NCI-H69 (cell line): Measurements from ENCODE around the gene SLC15A1.

ENCODE experiments used
- DNase-seq: peaks from one replicate; lab custom pipeline; 2025; lab: John Stamatoyannopoulos, UW

Gene SLC15A1, protein sequence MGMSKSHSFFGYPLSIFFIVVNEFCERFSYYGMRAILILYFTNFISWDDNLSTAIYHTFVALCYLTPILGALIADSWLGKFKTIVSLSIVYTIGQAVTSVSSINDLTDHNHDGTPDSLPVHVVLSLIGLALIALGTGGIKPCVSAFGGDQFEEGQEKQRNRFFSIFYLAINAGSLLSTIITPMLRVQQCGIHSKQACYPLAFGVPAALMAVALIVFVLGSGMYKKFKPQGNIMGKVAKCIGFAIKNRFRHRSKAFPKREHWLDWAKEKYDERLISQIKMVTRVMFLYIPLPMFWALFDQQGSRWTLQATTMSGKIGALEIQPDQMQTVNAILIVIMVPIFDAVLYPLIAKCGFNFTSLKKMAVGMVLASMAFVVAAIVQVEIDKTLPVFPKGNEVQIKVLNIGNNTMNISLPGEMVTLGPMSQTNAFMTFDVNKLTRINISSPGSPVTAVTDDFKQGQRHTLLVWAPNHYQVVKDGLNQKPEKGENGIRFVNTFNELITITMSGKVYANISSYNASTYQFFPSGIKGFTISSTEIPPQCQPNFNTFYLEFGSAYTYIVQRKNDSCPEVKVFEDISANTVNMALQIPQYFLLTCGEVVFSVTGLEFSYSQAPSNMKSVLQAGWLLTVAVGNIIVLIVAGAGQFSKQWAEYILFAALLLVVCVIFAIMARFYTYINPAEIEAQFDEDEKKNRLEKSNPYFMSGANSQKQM

DNA sequence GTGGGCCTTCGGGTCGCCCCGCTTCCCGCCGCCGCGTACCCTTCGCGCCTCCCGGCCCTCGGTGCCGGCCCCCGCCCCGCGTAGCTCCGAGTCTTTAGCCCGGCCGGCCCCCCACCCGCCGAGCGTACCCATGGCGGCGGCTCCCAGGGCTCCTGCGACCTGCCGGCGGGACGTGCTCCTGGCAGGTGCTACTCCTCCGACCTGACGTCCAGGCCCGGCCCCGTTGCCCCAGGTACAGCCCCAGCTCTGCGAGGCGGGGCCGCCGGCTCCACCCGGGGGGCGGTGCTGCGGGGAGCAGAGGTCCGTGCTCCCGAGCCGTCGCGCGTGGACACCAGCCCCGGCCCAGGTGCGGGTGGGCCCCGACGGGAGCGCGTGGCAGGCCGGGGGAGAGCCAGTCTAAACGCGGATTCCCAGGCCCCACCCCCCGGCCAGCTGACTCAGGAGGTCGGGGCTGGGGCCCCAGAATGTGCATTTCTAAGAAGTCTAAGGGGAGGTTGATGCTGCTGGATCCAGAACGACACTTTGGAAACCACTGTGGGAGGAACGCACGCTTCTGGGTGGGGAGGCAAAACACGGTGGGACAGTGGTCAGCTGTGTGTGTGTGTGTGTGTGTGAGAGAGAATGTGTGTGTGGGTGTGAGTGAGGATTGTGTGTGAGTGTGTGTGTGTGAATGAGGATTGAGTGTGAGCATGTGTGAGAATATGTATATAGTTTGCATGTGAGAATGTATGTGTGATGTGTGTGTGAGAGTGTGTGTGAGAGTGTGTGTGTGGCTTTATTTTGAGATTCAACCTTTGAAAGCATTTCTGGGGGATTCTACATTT, at the start of gene SLC15A1:
TSS of gene SLC15A1 (minus strand) at position 206 of the 824 bp plus-strand sequence. CDS start at position 132, 74 bp downstream.
- peak; percentile 29 for DNase-seq

DNA sequence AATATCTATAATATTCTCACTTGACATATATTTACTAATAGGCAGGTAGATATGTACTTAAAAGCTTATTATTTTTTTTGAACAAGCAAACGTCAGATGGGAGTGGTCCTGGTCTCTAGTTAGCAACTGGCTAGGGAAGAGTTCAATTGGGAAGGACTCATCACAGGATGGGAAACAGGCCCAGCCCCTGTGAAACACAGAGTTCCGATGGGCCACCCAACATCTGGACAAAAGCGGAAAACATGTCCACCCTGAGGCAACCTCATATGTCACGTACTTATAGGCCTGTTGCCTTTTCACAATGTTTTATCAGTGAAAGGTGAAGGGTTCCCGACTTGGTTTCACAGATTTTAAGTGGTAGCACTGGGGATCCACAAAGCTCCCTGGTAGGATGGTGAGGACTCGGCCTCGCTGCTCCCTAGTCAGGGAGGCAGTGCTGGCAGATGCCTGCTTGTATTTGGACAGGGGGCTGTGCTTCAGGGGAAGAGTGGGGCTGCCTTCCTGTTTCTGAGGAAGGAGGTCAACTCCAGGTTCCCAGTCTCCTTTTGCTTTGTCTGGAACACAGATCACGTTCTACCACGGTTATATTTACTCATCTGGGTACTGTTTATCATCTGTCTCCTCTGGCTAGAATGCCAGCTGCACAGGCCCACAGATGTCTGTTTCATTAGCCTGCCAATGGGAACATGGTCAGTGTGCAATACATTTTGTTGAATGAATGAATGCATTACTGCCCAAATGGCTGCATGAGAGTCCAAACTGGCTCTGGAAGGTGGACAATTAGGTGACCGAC, 49.4 kb upstream of the SLC15A1 start:
- DNase-seq, result peak; percentile 11

DNA sequence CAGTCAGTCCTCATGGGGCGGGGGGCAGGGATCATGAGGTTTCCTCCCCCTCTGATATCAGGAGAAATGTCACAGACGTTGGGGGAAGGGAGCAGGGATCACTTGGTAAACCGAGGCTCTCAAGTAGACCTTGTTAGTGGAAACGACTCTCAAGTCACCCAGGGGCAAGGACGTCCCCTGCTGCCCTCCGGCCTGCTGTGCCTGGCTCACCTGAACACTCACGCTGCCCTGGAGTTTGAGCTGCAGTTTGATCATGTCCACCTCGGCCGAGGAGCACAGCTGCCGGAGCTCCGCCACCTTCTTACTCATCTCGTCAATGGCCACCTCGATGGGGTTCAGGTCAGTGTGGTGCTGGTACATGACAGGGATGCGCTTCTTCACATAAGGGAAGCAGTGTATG, 47.6 kb upstream of the SLC15A1 start:
- DNase-seq, result no peak

DNA sequence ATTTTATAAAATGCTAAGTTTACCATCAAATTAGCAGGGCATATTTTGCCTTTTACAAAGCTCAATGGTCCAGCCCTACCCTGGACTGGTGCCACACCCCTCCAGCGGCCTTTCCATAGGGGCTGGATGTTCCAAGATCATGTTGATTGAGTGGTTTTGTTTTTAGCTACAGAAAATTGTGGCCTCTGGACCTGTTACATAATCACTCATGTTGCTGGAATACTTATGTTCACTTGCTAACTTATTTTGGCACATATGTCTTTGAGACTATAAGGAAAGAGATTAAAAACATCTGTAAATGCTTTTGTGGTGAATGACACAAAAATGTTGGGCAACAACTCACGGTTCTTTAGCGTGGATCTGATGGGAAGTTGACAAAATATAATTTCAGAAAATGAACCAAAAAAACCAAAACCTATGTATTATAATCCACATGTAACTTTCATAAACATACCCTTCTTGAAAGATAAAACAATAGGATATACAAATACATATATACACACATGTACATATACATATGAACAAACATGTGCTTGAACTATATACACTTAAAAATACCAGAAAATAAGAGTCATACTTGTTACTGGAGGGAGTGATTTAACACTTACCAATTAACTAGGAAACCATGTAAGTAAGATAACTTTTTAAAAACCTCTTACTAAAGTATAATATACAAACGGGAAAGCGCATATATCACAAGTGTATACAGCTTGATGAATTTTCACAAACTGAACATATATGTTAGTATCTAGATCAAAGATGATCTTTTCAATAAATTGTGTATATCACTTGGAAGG, 46.6 kb upstream of the SLC15A1 start:
- DNase-seq, result no peak

DNA sequence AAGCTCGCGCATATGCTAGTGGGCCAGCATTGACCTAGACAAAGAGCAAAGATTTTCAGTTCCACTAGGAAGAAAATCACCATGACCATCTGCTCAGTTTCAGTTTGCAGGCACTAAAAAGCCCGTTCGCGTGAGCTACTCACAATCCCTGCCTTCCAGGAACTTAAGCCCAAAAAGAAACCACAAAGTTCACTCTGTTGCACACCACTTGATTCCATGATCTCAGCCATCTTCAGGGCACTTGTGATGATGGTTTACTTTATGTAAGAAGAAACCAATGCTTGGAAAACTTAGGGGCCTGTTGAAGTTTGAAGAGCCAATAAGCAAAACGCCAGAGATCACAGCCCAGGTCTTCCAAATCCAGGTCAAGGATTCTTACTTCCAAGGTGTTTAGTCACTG, 45.0 kb upstream of the SLC15A1 start:
- DNase-seq, result no peak

DNA sequence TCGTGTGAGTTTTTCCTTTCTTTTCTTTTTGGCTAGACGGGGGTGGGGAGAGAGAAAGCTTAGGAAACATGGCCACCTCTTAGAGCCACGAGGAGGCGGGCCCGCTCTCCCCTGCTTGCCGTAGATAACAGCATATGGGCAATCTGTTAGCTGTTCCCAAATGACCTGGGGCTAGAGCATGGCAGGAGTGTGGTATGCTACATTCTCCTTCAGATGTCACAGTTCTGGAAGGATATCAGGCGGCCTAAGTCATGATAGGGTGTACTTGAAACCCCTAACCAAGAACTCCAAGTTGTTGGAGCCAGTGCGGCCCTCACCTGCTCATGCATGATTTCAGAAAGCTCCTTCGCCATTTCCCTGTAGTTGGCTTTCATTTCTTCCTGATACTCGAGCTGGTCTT, 44.3 kb upstream of the SLC15A1 start:
- DNase-seq, result no peak

DNA sequence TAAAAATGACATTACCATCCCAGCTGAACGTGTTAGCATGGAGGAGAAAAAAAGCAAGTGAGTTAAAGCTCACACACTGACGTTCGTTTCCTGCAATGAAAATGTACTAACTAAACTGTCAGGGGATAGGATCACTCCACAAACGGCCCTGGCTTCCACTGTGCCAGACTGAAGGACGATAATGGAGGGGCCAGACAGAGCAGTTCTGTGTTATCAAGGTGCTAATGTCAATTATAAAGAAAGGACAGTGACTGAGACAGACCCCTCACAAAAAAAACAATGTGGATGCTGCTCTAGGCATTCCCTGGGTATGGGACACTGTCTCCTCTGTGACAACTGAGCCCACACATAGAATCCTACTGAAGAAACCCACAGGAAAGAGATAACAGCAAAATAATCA, 43.7 kb upstream of the SLC15A1 start:
- DNase-seq, result no peak

DNA sequence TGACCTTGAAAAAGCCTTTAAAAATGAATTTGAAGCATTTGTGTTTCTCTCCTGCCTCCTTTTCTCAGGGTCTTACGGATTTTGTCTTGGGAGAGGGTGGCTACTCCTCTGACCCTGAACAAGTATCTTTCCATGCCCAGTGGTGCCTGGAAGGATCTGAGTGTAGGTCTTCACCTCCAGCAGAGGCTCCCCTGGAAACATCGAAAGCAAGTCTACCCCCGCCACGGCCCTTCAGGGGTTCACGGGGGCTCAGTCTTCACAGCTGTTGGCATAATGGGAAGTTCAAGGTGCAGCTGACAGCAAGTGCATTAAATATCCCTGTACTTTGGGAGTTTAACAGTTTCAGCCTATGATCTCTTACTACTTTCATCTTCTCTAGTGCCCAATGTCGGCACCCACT, 42.7 kb upstream of the SLC15A1 start:
- no peak for DNase-seq

DNA sequence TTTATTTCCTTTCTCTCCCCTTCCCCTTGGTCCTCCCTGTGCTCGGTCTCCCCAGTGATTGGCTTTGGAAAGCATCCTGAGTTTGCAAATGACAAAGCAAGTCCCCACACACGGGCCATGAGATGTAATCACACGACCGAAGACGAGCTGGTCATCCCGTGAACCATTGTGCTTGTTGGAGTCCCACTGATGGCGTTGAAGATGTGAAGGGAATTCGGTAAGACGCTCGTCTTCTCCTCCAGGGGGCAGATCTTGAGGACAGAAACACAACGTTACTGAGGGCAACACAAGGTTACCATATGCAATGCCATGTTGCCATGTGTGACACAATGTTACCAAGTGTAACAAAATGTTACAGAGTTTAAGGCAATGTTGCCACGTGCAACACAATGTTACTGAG, 42.0 kb upstream of the SLC15A1 start:
- no peak for DNase-seq

DNA sequence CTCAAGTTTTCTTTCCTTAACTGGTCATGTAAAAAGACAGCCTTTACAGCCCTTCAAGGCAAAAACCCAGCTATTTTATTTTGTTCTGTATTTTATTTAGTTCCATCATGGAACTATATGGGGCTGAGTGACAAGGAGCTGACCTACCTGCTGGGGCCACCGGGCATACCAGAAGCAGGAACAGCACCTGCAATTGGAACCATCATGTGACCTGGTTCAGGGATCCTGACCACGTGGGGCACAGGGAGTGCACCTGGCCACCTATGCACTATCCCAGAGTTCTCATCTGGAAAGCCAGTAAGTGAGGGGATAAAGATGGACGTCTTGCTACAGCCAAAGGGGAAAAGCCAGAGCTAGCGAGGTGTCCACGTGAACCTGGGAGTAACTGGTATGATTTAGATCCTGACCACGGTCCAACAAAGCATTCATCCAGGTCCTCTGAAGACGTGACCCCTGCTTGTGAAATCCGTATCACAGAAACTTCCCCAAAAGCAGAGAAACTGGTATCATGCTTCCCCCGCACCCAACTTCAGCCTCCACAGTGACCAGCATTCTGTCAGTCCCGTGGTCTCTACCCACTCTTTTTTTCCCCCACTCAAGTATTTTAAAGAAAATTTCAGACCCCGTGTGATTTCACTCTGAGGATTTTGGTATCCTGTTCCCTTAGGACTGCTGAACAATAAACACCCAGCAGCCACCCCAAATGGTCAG, 40.5 kb upstream of the SLC15A1 start:
- no peak for DNase-seq

DNA sequence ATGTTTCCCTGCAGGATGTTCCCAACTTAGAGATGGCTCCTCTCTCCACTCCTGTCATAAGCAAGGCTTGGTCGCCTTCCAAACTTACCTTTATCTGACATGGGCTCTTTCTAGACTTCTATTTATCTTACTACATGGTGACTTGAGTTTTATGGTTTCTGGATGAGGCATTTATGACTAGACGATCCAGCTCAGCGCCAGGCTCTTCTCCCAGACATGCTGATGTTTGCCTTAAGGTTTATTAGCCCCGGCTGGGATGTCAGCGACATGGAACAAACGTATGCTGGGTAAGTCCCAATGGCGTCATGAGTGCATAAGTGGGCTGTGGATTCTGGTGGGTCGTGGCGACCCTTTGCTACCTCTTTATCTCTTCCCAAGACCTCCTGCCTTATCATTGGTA, 39.8 kb upstream of the SLC15A1 start:
- DNase-seq, result no peak

DNA sequence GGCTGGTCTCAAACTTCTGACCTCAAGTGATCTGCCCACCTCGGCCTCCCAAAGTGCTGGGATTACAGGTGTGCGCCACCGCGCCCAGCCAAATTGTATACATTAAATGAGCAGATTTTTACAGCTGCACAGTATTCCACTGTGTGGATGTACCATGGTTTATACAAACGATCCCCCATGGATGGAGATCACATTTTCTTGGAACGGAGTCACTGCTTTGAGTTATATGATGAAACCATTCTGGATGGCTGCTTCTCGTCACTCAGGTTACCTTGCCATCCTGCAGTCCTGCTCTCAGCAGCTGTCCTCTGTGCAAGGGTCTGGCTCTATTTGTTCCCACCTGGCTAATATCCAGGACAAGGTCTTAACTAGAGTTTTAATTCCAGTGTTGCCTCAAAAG, 39.1 kb upstream of the SLC15A1 start:
- DNase-seq, result no peak

DNA sequence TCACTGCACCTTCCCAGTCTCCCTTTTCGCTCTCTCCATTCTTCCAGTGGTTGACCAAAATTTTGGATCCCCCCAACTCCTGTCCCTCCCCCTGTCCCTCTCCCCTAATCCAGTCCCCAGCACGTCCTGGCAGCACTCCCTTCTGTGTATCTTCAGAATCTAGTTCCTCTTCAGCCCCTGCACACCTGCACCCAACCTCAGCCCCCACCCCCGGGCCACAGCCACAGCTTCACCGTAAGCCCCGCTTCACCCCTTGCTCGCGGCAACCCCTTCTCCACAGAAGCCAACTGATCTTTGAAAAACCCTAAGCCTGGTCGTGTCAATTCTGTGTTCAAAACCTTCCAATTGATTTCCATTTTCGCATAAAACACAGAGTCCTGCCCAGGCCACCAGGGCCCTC, 35.5 kb upstream of the SLC15A1 start:
- DNase-seq, result no peak

DNA sequence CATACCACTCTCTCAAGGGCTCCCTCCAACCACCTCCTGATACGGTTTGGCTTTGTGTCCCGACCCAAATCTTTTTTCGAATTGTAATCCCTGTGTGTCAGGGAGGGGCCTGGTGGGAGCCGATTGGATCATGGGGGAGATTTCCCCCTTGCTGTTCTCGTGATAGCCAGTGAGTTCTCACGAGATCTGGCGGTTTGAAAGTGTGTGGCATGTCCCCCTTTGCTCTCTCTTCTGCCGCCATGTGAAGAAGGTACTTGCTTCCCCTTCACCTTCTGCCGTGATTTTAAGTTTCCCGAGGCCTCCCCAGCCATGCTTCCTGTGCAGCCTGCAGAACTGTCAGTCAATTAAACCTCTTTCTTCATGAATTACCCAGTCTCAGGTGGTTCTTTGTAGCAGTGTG, 34.7 kb upstream of the SLC15A1 start:
- DNase-seq, result no peak

DNA sequence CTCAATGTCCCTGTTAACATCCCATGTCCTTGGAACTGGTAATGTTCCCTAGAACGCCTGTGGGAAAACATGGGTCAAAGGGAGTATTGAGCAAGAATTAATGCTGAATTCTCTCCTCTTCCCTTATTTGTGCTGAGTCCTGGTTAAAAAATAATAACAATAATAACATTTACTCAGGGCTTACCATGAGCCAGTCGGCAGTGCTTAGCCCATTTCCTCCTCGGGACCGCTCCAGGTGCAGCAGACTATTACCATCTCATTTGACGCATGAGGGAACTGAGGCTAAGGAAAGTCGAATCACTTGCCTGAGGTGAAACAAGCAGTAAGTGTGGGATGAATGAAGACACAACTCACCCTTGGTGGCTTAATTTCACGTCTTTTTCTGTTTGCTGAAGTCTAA, 33.6 kb upstream of the SLC15A1 start:
- DNase-seq, result no peak

DNA sequence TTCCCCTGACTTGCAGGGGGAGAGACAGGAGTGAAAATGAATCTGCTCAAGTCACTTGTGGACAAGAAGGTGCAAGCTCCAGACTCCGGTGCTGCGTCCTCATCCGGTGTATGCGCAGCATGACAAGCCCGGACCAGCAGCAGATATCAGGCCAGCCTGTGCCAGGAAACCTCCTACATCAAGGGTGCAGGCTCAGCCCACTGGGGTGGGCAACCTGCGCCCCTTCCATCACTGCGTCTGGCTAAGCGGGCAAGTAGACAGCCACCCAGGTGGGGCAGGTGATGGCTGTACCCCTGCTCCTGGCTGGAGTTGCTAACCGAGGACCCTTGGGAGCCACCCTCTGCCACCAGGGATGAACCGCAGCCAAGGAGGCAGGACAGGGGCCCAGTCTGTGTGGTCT, 32.9 kb upstream of the SLC15A1 start:
- DNase-seq, result no peak

DNA sequence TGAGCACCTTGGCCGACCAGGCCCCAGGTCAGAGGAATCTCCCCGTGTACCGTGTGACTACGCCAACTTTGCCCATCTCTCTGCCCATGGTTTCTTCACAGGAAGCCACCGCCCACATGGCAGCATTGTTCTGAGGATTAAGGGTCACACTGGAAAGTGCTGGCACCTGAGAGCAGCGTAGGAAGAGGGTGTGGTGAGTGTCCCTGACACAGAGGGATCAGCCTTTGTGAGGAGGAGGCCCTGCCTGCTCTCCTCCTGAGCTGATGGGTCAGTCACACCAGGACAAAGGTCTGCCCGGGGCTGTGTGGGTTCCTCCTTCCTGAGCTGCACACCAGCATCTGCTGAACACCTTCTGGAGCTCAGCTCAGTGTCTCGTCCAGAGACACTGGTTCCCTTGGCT, 32.2 kb upstream of the SLC15A1 start:
- DNase-seq, result peak; percentile 8

DNA sequence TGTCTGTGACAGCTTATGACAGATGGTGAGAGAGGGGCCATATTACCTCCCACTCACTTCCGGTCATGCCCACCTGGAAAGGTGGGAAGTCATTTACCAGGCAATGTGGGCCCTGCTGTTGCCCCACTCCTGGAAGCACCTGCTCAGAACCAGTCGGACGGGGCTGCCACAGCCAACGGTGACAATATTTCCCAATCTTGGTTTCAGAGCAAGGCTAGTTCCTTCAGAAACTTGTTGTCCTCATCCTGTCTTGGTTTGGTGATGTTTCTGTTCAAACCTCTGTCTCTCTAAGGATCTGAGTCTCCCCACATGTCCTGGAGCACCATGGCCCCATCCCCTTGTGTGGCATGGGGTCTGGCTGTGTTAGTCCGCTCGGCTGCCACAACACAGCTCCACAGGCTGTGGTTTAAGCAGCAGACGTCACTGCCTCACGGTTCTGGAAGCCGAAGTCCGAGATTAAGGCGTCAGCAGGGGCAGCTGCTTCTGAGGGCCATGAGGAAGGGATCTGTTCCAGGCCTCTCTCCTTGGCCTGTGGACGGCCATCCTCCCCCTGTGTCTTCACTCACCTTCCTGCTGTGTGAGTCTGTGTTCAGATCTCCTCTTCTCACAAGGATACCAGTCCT, 31.5 kb upstream of the SLC15A1 start:
- no peak for DNase-seq

DNA sequence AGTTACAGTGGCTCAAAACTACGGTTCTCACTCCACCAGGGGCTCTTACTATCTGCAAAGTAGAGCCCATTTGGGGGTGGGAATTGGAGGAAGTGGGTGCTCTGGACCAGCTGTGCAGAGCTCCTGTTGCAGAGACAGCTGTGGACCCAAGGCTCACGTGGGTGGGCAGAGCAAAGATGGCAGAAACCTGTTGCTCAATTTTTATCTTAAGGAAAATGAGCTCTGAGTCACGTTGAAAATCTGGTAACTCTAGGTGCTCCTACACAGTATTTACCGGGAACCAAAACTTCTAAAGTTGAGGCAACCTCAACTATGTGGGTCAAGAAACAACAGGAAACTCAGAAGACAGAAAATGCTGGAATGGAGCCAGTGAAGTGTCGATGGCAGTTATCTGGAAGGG, 30.2 kb upstream of the SLC15A1 start:
- no peak for DNase-seq

DNA sequence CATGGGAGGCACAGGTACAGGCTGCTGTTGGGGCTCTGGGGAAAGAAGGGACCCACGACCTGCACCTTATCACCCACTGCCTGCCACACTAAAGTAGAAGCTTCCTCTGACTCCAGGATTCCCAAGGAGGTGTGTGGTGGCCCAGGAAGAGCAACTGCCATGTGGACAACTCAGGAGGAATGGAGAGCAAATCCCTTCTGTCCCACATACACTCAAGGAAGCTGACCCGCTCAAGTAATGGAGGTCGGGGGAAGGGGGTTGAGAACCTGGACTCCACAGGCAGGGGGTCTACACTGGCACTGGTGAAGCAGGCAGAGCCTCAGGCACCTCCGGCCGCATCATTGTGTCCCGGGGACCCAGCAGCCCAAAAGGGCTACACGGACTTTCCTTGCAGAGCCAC, 29.4 kb upstream of the SLC15A1 start:
- no peak for DNase-seq
